GM21367 (cell line): ENCODE results near the gene DENR.
"Not testable (repeated sequence)": the region's sequence is repeated elsewhere in the genome, so short reads cannot be mapped to it uniquely, and the experiment has no call there.

Experiments used
- ATAC-seq: cut with Tn5 transposase; IDR thresholded peaks from one replicate; pipeline ENCODE4 v1.9.1; 2021; ENCODE audit not compliant: unreplicated experiment

DENR gene

GRCh38 chr12:122738571-122738970, 14.1 kb upstream of the DENR start:
- ATAC-seq = no peak

- ATAC-seq = no peak
These were observed 12.3 kb upstream of the DENR start for GRCh38 chr12:122740351-122740750.

- no peak for ATAC-seq
These were observed 8.6 kb upstream of the DENR start for GRCh38 chr12:122743895-122744525.

GRCh38 chr12:122747224-122748135, 5.1 kb upstream of the DENR start:
- no peak for ATAC-seq

- ATAC-seq = no peak
These were observed 2.9 kb upstream of the DENR start for GRCh38 chr12:122749569-122750332.

- not testable (repeated sequence) for ATAC-seq
These were observed 1.7 kb upstream of the DENR start for GRCh38 chr12:122750781-122751515.

- no peak for ATAC-seq
These were observed 661 bp downstream of the DENR start for GRCh38 chr12:122753319-122753650.

GRCh38 chr12:122754790-122755189, 2.2 kb downstream of the DENR start:
- no peak for ATAC-seq

GRCh38 chr12:122757568-122757967, 4.9 kb downstream of the DENR start:
- no peak for ATAC-seq

- ATAC-seq = no peak
These were observed 32.9 kb downstream of the DENR start for GRCh38 chr12:122785503-122785902.

GRCh38 chr12:122788387-122788786, 35.8 kb downstream of the DENR start:
- ATAC-seq = no peak

GRCh38 chr12:122789637-122790036, 37.0 kb downstream of the DENR start:
- no peak for ATAC-seq

GRCh38 chr12:122790393-122791075, 37.9 kb downstream of the DENR start:
- no peak for ATAC-seq

GRCh38 chr12:122793685-122794106, 41.1 kb downstream of the DENR start:
- no peak for ATAC-seq

- ATAC-seq = no peak
These were observed 43.2 kb downstream of the DENR start for GRCh38 chr12:122795807-122796206.

- ATAC-seq = no peak
These were observed 47.1 kb downstream of the DENR start for GRCh38 chr12:122799641-122800243.

GRCh38 chr12:122803937-122804336, 51.3 kb downstream of the DENR start:
- ATAC-seq = no peak

GRCh38 chr12:122804957-122805356, 52.3 kb downstream of the DENR start:
- not testable (repeated sequence) for ATAC-seq

GRCh38 chr12:122807651-122808050, 55.0 kb downstream of the DENR start:
- no peak for ATAC-seq

- ATAC-seq = no peak
These were observed 59.2 kb downstream of the DENR start for GRCh38 chr12:122811777-122812176.
